GM12801 (cell line): ENCODE data around the gene FOXR2.

ENCODE experiments used
- TF ChIP-seq, protein P1 (sequence below): IDR thresholded peaks from one replicate; pipeline ENCODE4 v1.5.1; 2011; ENCODE audit warnings: control low read depth; ENCODE audit not compliant: insufficient read length; ENCODE audit errors: extremely low read depth

FOXR2 gene

GRCh38 chrX:55624403-55624802, 1.2 kb downstream of the FOXR2 start:
- TF ChIP-seq, protein P1, sequence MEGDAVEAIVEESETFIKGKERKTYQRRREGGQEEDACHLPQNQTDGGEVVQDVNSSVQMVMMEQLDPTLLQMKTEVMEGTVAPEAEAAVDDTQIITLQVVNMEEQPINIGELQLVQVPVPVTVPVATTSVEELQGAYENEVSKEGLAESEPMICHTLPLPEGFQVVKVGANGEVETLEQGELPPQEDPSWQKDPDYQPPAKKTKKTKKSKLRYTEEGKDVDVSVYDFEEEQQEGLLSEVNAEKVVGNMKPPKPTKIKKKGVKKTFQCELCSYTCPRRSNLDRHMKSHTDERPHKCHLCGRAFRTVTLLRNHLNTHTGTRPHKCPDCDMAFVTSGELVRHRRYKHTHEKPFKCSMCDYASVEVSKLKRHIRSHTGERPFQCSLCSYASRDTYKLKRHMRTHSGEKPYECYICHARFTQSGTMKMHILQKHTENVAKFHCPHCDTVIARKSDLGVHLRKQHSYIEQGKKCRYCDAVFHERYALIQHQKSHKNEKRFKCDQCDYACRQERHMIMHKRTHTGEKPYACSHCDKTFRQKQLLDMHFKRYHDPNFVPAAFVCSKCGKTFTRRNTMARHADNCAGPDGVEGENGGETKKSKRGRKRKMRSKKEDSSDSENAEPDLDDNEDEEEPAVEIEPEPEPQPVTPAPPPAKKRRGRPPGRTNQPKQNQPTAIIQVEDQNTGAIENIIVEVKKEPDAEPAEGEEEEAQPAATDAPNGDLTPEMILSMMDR: no peak

DNA sequence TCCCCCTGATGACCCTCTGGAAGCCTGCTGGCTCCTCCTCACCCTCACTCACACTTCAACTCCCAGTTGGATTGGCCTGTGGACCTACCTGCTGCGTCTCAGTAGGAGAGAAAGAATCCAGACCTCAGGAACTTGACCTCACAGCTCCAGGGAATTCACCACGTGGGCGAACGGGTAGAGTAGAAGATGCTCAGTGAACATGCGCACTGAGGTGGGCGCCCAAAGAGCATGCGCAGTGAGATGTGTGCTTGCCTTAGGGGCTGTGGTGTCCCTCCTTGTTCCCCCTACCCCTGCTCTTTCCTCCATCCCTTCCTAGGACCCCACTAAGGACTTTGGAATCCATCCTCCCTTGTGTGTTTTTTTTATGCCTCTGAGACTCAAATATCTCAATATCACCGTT, 12.9 kb downstream of the FOXR2 start:
- TF ChIP-seq, protein P1: no peak

- TF ChIP-seq, protein P1: no peak
These were observed 15.7 kb downstream of the FOXR2 start for GRCh38 chrX:55638933-55639332.

- TF ChIP-seq, protein P1: no peak
These were observed 17.7 kb downstream of the FOXR2 start for GRCh38 chrX:55640854-55641253.

DNA sequence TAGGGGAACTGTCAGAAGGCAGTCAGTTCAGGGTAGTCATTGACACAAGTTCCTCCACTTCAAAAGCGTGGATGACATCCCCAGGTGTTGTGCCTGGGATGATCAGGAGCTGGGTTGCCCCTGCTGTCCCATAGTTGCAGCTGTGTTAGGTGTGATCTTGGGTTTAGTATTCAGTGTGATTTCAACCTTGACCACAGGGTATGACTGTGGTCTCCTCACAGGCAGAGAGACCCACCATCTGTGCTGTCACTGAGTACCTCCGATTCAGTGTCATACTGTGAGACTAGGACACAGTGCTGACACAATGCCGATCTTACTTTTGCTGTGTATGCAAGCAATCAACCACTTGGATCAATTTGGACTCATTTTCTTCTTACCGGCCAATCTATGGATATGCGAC, 25.2 kb downstream of the FOXR2 start:
- TF ChIP-seq, protein P1: no peak

DNA sequence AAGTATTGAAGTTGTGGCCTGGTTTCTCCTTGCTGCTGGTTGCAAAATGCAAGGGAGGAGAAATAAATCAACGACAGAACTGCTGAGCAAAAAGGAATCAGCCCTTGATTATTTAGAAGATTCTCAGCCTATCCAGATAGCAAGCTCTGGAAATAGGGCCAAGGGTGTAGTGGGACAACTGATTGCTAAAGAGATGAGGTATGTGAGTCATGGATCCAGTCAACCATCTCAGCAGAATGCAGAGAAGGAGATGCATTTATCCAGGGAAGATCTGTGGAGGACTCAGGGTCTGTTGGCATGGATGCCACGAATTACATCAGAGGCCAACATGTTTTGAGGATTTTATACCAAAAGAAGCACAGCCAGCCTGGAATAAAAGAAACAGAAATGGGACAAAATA, 36.7 kb downstream of the FOXR2 start:
- TF ChIP-seq, protein P1: no peak

DNA sequence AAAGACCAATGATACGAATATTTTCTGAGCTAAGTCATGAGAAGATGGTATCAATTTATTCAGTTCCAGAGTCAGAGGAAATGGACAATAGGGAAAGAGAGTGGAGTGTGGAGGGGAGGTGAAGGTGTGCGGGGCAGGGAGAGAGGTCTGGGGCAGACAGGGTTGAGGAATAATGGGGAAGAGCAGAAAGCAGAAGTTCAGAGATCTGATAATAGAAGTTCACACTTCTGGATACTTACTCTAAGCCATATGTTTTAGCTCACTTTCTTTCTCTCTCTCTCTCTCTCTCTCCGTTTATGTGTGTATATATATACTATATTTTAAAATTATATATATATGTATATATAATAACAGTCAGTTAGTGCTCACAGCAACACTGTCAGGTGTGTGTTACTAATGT, 40.4 kb downstream of the FOXR2 start:
- TF ChIP-seq, protein P1: no peak

- TF ChIP-seq, protein P1: no peak
These were observed 44.9 kb downstream of the FOXR2 start for GRCh38 chrX:55668084-55668483.
